Upper lobe of left lung (tissue), 6 donors: ENCODE data around the gene SHISA6. TPM values are rescaled to one million over a fixed set of nuclear protein-coding genes. Genes with fewer than 3 reads are reported as not detected.

Experiments used
- ATAC-seq, 2 donors: fragments of 200-7000 bp; cut with Tn5 transposase; one replicate each; pipeline ENCODE4 v1.9.1; 2022; ENCODE audit warnings: mild to moderate bottlenecking in 2 of 2, moderate library complexity in 2 of 2; ENCODE audit not compliant: low FRiP score in 2 of 2
- DNase-seq, 2 donors: peaks; one replicate each; pipeline ENCODE4 v3.0.0-alpha.2; 2019 to 2020
- H3K27ac ChIP-seq, 4 donors: fragments of 200-600 bp; sonication (generic); one replicate each; pipeline ENCODE4 v1.5.1; 2016 to 2019
- H3K27me3 ChIP-seq, 4 donors: fragments of 200-600 bp; sonication (generic); one replicate each; pipeline ENCODE4 v1.5.1; 2017 to 2019
- H3K36me3 ChIP-seq, 4 donors: fragments of 200-600 bp; sonication (generic); one replicate each; pipeline ENCODE4 v1.5.1; 2016 to 2019
- H3K4me1 ChIP-seq, 4 donors: fragments of 200-600 bp; sonication (generic); one replicate each; pipeline ENCODE4 v1.5.1; 2018 to 2019
- H3K4me3 ChIP-seq, 4 donors: fragments of 200-600 bp; sonication (generic); one replicate each; pipeline ENCODE4 v1.5.1; 2017 to 2019; ENCODE audit warnings: mild to moderate bottlenecking in 2 of 4, moderate library complexity in 1 of 4
- H3K9me3 ChIP-seq, 4 donors: fragments of 200-600 bp; sonication (generic); one replicate each; pipeline ENCODE4 v1.5.1; 2018 to 2019
- EP300 ChIP-seq, 4 donors: sonication (generic); formaldehyde crosslinking; IDR thresholded peaks; one replicate each; pipeline ENCODE4 v1.5.1; 2017; ENCODE audit warnings: antibody characterized with exemption in 4 of 4, control low read depth in 2 of 4
- POLR2A ChIP-seq, 4 donors: fragments of 450-650 bp; IDR thresholded peaks; one replicate each; pipeline ENCODE4 v1.5.1; 2016 to 2017; ENCODE audit warnings: antibody characterized with exemption in 4 of 4, mild to moderate bottlenecking in 2 of 4
- POLR2AphosphoS5 ChIP-seq, 2 donors: sonication (generic); formaldehyde crosslinking; IDR thresholded peaks; one replicate each; pipeline ENCODE4 v1.5.1; 2017; ENCODE audit warnings: antibody characterized with exemption in 2 of 2
- WGBS, 2 donors: methylation state at CpG; one replicate each; pipeline ENCODE4 v1.1.5; 2017 to 2018; 5-methylcytosine and 5-hydroxymethylcytosine counted together
- total RNA-seq, 6 donors: library from RNA; depleted of rRNA in 4 of 6; stranded (reverse); fragments of >200 nt in 4 of 6; gene quantifications; one replicate each; pipeline versions ENCODE4 v1.1.0 to v1.2.1, GENCODE V29; 2016 to 2021
- TF ChIP-seq, protein P1 (sequence below), 6 experiments: fragments of 450-650 bp in 4 of 6; fragments of 200-600 bp in 2 of 6; sonication (generic) in 2 of 6; IDR thresholded peaks; one replicate each; pipeline ENCODE4 v1.5.1; 2016 to 2019; ENCODE audit warnings: antibody characterized with exemption in 6 of 6
- donor health status: DM: no; HTN: no; CAD: no; lungs with moderate emphysema.
- donor health status: DM: no; HTN: yes; CAD: no; lungs with severe emphysema.

Gene SHISA6
- total RNA-seq, 6 donors from 2014 or later = 0.03 to 1.2 (median 0.74) TPM; not detected in 2

DNA sequence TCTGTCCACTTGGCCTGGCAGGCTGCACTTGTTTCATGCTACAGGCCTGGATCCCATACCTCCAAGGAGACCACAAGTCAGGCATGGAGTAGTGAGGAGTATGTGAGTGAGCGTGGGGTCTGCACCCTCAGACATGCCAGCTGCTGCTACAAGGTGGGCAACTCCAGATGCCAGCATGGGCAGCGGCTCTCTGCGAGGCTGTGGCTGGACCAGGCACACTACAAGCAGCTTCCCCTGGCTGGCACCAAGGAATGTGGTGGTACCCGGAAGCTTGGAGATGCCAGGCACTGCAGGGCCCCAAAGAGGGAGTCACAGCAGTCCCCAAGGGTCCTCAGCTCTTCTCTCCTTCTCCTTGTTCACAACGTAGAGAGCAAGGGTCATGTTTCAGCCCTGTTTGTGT lies 341.2 kb downstream of the SHISA6 start:
- no peaks in the 10 kb centered on the region for H3K36me3 ChIP-seq
- no peaks in the 10 kb centered on the region for H3K4me1 ChIP-seq
- no peak overlapping the region for H3K27ac ChIP-seq
- H3K4me3 ChIP-seq = no peak overlapping the region
- 92 to 99% methylated on average over 2 to 5 of the region's 5 CpGs for WGBS, 2 donors
- DNase-seq = no peak
- peak in 1 of 2 donors; percentile 47 for ATAC-seq
- no peaks in the 10 kb centered on the region for H3K27me3 ChIP-seq
- TF ChIP-seq EP300 (IDR thresholded peaks at IDR 0.05) (no peak), POLR2A (IDR thresholded peaks at IDR 0.05) (no peak), POLR2AphosphoS5 (IDR thresholded peaks at IDR 0.05) (no peak)
- TF ChIP-seq, protein P1, sequence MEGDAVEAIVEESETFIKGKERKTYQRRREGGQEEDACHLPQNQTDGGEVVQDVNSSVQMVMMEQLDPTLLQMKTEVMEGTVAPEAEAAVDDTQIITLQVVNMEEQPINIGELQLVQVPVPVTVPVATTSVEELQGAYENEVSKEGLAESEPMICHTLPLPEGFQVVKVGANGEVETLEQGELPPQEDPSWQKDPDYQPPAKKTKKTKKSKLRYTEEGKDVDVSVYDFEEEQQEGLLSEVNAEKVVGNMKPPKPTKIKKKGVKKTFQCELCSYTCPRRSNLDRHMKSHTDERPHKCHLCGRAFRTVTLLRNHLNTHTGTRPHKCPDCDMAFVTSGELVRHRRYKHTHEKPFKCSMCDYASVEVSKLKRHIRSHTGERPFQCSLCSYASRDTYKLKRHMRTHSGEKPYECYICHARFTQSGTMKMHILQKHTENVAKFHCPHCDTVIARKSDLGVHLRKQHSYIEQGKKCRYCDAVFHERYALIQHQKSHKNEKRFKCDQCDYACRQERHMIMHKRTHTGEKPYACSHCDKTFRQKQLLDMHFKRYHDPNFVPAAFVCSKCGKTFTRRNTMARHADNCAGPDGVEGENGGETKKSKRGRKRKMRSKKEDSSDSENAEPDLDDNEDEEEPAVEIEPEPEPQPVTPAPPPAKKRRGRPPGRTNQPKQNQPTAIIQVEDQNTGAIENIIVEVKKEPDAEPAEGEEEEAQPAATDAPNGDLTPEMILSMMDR (IDR thresholded peaks at IDR 0.05) = no peak
- no peaks in the 10 kb centered on the region for H3K9me3 ChIP-seq

DNA sequence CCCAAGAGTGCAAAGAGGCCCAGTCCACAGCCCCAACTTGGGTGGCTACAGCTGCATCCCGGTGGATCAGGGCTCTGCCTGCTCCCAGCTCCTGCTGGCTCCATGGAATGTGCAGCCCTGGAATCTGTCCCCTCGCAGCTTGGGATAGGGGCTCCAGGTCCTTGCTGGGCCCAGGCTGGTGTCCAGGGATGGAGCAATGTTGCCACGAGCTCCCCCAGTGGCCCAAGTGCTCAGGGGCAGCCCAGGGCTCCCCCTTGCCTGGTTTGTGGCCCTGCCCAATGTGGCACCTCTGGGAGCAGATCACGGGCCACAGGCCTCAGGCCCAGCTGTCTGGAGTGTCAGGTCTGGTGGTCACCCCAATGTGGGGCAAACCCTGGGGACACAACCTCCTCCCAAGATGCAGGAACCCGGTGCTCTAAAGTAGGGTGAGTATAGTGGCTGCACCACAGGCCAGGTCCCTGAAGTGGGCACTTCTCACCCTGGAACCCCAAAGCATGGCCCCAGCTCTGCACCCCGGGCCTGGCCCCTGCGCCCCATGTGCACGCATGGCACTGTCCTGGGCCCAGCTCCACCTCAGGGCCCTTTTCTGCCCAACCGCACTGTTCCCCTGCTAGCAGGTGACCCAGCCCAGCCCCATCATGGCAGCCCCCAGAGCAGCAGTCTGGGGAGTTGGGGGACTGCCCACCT lies 342.4 kb downstream of the SHISA6 start:
- 75 to 90% methylated on average over 2 to 5 of the region's 9 CpGs for WGBS, 2 donors
- TF ChIP-seq POLR2A (IDR thresholded peaks at IDR 0.05) = no peak
- TF ChIP-seq, protein P1 (IDR thresholded peaks at IDR 0.05) = no peak
- TF ChIP-seq POLR2AphosphoS5 (IDR thresholded peaks at IDR 0.05) = no peak
- no peak for TF ChIP-seq EP300 (IDR thresholded peaks at IDR 0.05)
- H3K36me3 ChIP-seq = no peaks in the 10 kb centered on the region
- H3K4me1 ChIP-seq = no peaks in the 10 kb centered on the region
- H3K27me3 ChIP-seq = no peaks in the 10 kb centered on the region
- H3K9me3 ChIP-seq = no peaks in the 10 kb centered on the region
- DNase-seq (peak in 1 of 2 donors; percentile 54), ATAC-seq (peak in 1 of 2 donors; percentile 52)
- no peak overlapping the region for H3K27ac ChIP-seq
- H3K4me3 ChIP-seq = no peak overlapping the region

DNA sequence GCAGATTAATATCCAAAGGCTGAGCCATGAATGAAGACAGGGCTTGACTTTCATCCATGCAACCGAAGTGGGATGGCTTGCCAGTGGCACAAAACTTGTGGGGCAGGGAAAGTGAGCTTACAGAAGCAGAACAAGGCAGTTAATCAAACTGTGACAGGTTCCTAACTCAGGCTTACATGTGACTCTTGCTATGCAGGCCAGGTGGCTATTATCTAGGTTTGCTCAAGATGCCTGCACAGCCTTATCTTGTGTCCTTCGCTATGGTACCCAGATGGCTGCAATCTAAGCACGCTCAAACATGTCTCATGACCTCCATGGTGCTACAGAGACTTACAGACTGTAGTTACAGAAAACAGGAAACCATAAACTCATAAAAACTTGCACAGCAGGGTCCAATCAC lies 348.7 kb downstream of the SHISA6 start:
- ATAC-seq = no peak
- 64 to 70% methylated on average over 3 of the region's 3 CpGs for WGBS, 2 donors
- Histone ChIP-seq H3K27ac (no peak overlapping the region), H3K4me1 (no peaks in the 10 kb centered on the region), H3K27me3 (no peaks in the 10 kb centered on the region), H3K9me3 (no peaks in the 10 kb centered on the region), H3K4me3 (no peak overlapping the region), H3K36me3 (no peaks in the 10 kb centered on the region)
- no peak for TF ChIP-seq POLR2AphosphoS5 (IDR thresholded peaks at IDR 0.05)
- no peak for TF ChIP-seq EP300 (IDR thresholded peaks at IDR 0.05)
- TF ChIP-seq, protein P1 (IDR thresholded peaks at IDR 0.05) = no peak
- TF ChIP-seq POLR2A (IDR thresholded peaks at IDR 0.05) = no peak
- DNase-seq = no peak

DNA sequence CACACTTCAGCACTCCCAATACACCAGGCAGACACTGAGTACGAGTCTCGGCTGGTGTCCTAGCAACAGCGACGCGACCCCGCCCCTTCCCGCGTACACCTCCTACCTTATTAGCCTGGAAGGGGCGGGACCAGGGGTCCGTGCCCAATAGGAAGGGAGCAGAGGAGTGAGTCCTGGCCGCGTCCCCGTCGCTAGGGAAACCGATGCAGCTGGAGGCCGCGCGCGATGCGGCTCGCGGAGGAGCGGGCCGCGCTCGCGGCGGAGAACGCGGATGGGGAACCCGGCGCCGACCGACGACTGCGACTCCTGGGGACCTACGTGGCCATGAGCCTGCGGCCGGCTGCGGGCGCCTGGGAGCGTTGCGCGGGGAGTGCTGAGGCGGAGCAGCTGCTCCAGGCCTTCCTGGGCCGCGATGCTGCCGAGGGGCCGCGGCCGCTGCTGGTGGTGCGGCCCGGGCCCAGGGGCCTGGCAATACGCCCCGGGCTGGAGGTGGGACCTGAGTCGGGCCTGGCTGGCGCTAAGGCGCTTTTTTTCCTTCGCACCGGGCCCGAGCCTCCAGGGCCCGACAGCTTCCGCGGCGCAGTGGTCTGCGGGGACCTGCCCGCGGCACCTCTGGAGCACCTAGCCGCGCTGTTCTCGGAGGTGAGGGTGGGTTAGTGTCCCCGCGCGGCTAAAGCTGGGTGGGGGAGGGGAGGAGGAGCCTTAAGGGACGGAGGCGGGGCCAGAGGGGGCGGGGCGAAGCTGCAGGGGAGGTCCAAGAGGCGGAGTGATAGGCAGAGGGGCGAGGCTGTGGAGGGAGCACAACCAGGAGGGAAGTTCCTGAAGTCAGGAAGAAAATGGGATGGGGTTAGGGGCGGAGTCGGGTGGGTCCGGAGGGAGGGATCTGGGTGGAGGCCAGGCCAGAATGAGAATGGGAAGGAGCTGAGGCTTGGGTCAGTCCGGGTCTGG lies 357.5 kb downstream of the SHISA6 start, which contains the start of gene DNAH9:
Gene DNAH9, plus strand, starts transcription at position 197 of the 948 bp plus-strand sequence. Its CDS starts 29 bp downstream, at position 226.
- Histone ChIP-seq H3K9me3 (no peaks in the 10 kb centered on the region), H3K27ac (peak within 1 kb of the TSS; percentile 30 to 77 (median 76)), H3K27me3 (peaks cover 0 to 4% (median 0%) of the 10 kb centered on the region in 4 donors), H3K4me1 (peaks cover 0 to 14% (median 4%) of the 10 kb centered on the region in 4 donors), H3K36me3 (no peaks in the 10 kb centered on the region), H3K4me3 (peak within 1 kb of the TSS; percentile 32 to 80 (median 72))
- peak in 1 of 2 donors; percentile 30 for TF ChIP-seq POLR2AphosphoS5 (IDR thresholded peaks at IDR 0.05)
- TF ChIP-seq POLR2A (IDR thresholded peaks at IDR 0.05) = peak in 3 of 4 donors; percentile 37 to 60 (median 55)
- TF ChIP-seq, protein P1 (IDR thresholded peaks at IDR 0.05) = no peak
- DNase-seq (peak; percentile 97), ATAC-seq (peak; percentile 97 to 98)
- 3 to 4% methylated on average over 35 to 46 of the region's 84 CpGs for WGBS, 2 donors
